ENCODE data around the gene ESRRB.

The ESRRB gene

GRCh38 chr14:76450476-76450875, 74.5 kb downstream of the ESRRB start:
- no peak for DNase-seq (ENCODE audit: low spot score)

GRCh38 chr14:76456200-76456599, 80.3 kb downstream of the ESRRB start:
- peak; percentile 46 for DNase-seq (ENCODE audit: low spot score)

GRCh38 chr14:76456891-76457586, 81.1 kb downstream of the ESRRB start:
- no peak for DNase-seq (ENCODE audit: low spot score)

GRCh38 chr14:76457841-76458240, 81.9 kb downstream of the ESRRB start:
- DNase-seq (ENCODE audit: low spot score), result no peak

- no peak for DNase-seq (ENCODE audit: low spot score)
Measured at GRCh38 chr14:76461886-76462285, 85.9 kb downstream of the ESRRB start.

GRCh38 chr14:76462330-76462729, 86.4 kb downstream of the ESRRB start:
- no peak for DNase-seq (ENCODE audit: low spot score)

- DNase-seq (ENCODE audit: low spot score), result no peak
Measured at GRCh38 chr14:76463105-76463504, 87.2 kb downstream of the ESRRB start.

- DNase-seq (ENCODE audit: low spot score), result no peak
Measured at GRCh38 chr14:76464856-76465255, 88.9 kb downstream of the ESRRB start.

- DNase-seq (ENCODE audit: low spot score), result no peak
Measured at GRCh38 chr14:76465664-76466063, 89.7 kb downstream of the ESRRB start.

- no peak for DNase-seq (ENCODE audit: low spot score)
Measured at GRCh38 chr14:76467711-76468155, 91.8 kb downstream of the ESRRB start.

GRCh38 chr14:76472199-76472723, 96.3 kb downstream of the ESRRB start:
- no peak for DNase-seq (ENCODE audit: low spot score)

GRCh38 chr14:76473481-76474263, 97.7 kb downstream of the ESRRB start:
- DNase-seq (ENCODE audit: low spot score), result no peak

- DNase-seq (ENCODE audit: low spot score), result no peak
Measured at GRCh38 chr14:76480426-76480825, 104.5 kb downstream of the ESRRB start.

- no peak for DNase-seq (ENCODE audit: low spot score)
Measured at GRCh38 chr14:76484355-76484754, 108.4 kb downstream of the ESRRB start.

GRCh38 chr14:76486251-76486743, 110.4 kb downstream of the ESRRB start:
- no peak for DNase-seq (ENCODE audit: low spot score)

GRCh38 chr14:76488551-76488950, 112.6 kb downstream of the ESRRB start:
- DNase-seq (ENCODE audit: low spot score), result no peak

GRCh38 chr14:76489667-76490066, 113.7 kb downstream of the ESRRB start:
- DNase-seq (ENCODE audit: low spot score), result no peak

GRCh38 chr14:76490111-76490510, 114.2 kb downstream of the ESRRB start:
- no peak for DNase-seq (ENCODE audit: low spot score)

GRCh38 chr14:76490735-76491134, 114.8 kb downstream of the ESRRB start:
- DNase-seq (ENCODE audit: low spot score), result no peak

- no peak for DNase-seq (ENCODE audit: low spot score)
Measured at GRCh38 chr14:76491172-76491930, 115.4 kb downstream of the ESRRB start.

GRCh38 chr14:76495983-76496382, 120.0 kb downstream of the ESRRB start:
- DNase-seq (ENCODE audit: low spot score), result no peak

- DNase-seq (ENCODE audit: low spot score), result no peak
Measured at GRCh38 chr14:76496595-76496994, 120.7 kb downstream of the ESRRB start.
